NCI-H446 (cell line): ENCODE measurements around the gene SPDYE6.
A peak's percentile ranks its signal among the peaks of the same experiment; 100 is the strongest.
"Not testable (repeated sequence)": the region's sequence is repeated elsewhere in the genome, so short reads cannot be mapped to it uniquely, and the experiment has no call there.

Source experiments
- DNase-seq, 2 experiments: peaks; one replicate each; lab custom pipeline; 2025; lab: John Stamatoyannopoulos, UW

Gene SPDYE6

DNA sequence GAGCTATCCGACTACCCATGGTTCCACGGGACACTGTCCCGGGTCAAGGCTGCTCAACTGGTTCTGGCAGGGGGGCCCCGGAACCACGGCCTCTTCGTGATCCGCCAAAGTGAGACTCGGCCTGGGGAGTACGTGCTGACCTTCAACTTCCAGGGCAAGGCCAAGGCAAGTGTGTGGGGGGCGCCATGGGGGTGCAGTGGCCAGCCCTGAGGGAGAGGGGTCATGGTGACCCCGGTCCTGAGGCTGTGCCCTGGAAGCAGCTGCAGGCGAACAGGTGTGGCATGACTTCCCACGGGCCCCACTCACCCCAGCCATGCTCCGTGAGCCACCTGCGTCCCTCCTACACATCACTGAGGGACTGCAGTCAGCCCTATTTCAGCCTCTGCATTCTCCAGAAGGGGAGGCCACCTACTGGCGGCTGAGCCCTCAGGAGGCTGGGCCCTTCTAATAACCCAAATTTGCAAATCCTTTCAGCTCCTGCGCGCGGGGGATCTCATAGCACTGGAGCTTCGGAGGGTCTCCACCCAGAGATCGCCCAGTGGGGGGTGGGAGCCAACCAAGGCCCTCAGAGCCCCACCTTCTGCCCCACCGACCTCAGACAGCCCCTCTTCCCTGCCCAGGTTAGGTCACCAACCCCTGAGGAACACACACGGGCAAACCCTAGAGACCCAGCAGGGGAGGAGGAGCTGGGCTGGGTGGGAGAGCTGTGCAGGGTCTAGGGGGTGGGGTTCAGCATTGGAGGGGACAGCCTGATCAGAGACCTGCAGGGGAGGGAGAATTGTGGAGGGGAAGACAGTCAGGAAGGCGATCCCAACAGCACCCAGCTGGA lies 38.8 kb downstream of the SPDYE6 start:
- no peak for DNase-seq

DNA sequence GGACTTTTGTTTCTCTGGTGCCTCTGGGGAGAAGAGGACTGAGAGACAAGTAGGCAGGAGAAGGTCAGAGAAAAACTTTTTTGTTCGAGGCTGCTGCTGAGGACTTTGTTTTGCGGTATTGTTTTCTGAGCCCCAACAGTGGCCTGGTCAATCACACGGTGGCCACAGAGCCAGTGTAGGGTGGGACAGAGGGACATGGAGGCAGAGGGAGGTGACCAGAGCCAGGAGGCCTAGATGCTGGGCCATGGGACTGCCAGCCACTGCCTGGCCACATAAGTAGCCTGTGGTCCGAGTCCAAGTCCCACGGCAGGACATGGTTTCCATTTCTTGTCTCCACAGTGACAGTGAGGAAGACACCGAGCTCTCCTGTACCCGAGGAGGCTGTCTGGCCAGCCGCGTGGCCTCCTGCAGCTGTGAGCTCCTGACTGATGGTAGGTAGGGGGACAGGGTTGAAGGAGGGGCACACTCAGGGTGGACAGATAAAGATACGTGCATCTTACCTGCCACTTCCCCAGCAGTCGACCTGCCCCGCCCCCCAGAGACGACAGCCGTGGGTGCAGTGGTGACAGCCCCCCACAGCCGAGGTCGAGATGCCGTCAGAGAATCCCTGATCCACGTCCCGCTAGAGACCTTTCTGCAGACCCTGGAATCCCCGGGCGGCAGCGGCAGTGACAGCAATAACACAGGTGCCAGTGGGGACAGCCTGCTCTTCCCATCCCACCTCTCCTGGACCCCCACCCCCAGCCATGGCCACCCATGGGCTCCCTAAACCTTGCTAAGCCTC lies 42.1 kb downstream of the SPDYE6 start:
- DNase-seq, result no peak

DNA sequence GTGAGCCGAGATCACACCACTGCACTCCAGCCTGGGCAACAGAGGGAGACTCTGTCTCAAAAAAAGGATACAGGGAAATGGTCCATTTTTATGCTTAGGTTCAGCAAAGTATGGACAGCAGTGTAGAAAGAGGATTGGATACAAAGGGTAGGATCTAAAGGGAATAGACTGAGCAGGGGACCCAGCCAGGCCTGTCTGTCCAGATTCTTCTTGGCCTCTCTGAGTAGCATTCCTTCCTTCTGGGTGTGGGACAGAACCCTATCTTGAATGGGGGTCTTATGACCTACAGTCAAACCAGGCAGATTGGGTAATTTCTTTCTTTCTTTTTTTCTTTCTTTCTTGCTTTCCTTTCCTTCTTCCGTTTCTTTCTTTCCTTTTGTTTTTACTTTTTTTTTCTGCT lies 43.9 kb downstream of the SPDYE6 start:
- no peak for DNase-seq

DNA sequence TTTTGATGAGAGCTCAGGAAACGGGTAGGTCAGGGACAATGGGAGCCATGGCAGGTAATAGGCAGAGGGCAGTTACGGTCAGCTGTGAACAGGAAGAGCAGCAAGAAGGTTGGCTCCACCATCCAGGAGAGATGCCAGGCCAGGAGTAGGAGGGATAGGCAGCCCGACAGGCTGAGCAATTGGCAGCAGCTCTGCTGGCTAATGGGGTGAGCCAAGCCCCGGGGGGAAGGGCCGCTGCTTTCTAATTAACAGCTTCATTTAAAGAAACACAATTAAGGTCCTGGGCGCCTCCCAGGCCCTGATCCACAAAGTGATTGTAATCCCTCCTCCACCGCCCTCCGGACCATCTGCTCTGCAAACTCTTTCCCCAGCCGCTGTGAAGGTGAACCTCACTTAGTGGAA lies 45.8 kb downstream of the SPDYE6 start:
- peak in 1 of 2 experiments; percentile 51 for DNase-seq

DNA sequence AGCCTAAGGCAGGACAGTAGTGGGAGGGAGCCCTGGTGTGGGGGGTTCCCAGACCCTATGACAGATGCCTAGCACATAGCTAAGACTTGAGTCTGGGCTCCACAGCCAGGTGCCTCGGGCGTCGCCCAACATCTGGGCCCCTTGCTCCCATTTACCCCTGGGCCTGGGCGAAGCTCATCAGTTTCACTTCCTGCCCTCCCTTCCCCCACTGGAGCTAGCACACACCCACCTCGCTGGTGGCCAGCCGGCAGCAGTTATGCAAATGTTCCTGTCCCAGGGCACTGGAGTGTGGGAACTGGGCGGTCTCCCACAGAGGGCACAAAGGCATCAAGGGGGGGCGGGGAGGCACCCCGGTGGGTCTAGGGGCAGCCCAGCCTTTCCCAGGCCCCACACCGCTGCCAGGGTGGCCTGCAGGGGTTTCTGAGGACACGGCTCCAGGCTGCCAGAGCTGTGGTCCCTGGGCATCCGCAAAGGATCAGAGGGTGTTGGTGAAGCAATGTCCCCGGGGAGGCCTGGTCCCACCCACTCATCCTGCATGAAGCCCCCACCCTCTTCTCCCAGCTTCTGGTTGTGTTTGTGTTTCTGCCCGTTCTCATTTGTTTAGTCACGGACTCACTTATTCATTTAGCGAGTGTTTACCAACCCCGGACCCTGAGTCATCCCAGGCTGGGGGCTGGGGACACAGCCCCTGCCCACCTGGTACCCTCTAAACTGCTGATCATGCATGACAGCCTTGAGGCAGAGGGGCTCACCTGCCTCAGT lies 49.1 kb downstream of the SPDYE6 start:
- no peak for DNase-seq

DNA sequence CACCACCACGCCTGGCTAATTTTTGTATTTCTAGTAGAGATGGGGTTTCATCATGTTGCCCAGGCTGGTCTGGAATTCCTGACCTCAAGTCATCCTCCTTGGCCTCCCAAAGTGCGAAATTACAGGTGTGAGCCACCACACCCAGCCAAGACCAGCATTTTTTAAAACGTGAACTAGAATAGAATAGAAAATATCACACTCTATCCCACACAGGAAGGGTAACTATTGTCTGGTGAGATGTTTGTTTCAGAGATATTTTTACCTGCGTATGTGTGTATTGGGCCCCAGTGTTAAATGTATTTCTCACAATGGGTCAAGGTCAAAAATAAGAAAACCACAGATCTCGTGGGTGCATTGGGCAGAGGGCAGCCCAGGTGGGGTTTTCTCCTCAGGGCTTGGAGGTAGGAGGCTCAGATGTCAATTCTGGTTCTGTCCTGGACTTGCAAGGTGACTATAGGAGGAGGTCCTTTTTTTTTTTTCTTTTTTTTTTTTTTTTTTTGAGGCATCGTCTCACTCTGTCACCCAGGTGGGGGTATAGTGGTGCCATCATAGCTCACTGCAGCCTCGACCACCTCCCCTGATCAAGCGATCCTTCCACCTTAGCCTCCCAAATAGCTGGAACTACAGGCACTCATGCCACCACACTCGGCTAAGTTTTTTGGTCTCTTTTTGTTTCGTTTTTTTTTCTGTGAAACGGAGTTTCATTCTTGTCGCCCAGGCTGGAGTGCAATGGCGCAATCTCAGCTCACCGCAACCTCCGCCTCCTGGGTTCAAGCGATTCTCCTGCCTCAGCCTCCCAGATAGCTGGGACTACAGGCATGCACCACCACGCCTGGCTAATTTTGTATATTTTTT lies 50.6 kb downstream of the SPDYE6 start:
- DNase-seq, result no peak

DNA sequence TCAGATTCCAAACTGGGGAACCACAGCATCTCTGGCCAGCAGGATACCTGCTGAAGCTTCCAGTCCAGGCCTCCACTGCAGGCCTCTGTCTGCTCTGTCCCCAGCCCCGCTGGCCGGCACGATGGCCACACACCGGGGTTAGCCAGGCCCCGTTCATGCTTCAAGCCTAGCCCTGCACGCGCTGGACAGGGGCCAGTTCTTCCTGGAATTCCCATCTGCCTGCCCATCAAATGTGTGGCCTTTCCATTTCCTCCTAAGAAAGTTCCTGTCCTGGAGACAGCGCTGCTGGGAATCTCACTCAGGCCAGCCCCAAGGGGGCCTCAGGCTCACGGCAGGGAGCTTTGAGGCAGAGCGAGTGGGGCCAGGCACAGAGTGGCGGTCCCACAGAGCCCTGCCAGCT lies 51.6 kb downstream of the SPDYE6 start:
- no peak for DNase-seq

DNA sequence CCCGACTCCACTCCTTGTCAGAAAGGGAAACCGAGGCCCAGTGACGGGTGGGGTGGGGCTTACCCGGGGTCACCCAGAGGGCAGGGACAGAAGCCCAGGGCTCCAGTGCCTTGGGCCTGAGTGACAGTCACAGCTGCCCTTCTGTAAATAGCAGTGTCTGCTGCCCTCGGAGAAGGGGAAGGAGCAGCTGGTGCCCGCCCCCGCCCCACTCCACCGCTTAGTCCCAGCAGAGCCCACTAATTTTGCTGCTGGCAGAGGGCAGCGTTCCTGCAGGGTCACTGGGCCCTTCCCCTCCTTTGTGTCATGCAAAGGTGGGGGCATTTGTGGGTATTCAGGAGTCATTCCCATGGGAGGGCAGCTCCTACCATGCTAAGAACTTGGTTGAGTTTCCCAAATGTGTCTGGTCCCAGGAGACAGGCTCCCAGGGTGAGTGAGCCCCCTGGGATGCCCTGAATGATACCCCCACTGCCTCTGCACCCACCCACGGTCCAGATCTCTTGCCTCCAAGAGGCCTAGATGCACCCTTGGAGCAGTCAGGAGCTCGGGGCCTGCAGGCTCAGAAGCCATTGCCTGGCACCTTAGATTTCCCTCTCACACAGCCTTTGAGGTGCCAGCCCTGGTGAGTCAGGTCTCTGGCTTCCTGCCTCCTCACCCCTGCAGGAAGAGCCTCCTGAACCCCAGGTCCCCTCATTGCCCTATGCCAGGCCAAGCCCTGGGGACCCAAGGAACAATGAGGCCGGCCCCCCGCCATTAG lies 52.4 kb downstream of the SPDYE6 start:
- no peak for DNase-seq

DNA sequence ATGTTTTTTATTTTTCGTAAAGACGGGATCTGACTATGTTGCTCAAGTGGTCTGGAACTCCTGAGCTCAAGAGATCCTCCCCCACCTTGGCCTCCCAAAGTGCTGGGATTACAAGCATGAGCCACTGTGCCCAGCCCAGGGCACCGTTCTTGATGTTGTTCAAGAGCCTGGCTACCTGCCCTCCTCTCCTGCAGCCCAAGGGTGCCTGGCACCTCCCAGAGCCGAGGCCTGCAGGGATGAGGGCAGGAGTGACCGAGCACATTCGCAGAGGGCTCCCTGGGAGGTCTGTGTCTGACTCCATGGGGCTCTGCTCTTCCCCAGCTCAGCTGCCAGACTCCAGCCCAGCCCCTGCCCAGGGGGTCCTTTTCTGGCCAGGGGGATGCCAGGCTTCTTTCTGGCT lies 54.2 kb downstream of the SPDYE6 start:
- no peak for DNase-seq

DNA sequence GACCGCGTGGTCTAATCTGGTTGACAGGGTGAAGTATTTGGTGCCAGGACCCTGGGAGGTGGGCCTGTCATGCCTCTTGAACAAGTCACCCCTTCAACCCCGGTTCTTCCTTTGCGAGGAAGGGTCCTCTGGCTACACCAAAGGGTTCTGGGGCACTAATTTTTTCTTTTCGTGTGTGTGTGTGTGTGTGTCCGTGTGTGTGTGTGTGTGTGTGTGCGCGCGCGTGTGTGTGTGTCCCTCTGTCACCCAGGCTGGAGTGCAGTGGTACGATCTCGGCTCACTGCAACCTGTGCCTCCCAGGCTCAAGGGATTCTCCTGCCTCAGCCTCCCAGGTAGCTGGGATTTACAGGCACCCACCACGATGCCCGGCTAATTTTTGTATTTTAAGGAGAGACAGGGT lies 54.9 kb downstream of the SPDYE6 start:
- DNase-seq, result not testable (repeated sequence)

DNA sequence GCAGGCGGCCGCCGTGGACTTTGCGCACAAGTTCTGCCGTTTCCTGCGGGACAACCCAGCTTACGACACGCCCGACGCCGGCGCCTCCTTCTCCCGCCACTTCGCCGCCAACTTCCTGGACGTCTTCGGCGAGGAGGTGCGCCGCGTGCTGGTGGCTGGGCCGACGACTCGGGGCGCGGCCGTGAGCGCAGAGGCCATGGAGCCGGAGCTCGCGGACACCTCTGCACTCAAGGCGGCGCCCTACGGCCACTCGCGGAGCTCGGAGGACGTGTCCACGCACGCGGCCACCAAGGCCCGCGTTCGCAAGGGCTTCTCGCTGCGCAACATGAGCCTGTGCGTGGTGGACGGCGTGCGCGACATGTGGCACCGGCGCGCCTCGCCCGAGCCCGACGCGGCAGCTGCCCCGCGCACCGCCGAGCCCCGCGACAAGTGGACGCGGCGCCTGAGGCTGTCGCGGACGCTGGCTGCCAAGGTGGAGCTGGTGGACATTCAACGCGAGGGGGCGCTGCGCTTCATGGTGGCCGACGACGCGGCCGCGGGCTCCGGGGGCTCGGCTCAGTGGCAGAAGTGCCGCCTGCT lies 55.5 kb downstream of the SPDYE6 start:
- no peak for DNase-seq

DNA sequence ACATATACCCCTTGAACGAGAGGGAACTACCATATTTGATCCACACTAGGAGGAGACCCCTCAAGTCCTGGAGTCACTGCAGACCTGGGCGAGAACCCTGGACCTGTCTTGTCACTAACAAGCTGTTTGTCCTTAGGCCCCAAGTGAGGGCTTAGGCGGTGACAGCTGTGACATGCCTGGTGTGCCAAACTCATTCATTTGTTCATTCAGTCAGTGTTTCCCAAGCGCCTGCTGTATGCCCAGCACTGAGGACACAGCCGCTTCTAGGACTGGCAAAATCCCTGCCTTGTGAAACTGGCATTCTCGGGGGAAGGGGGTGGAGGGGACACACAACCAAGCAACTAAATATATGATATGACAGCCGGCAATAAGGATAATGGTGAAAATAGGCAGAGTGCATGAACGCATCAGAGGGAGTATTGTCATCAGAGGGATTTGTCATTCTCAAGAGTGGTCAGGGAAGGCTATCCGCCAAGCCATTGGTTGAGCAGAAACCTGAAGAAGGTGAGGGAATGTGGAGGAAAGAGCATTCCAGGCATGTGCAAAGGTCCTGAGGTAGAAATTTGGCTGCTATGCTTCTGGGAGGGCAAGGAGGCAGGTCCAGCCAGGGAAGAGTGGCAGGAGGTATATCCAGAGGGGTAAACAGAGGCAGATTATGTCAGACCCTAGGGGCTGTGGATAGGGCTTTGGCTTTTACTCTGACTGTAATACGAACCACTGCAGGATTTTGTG lies 58.6 kb downstream of the SPDYE6 start:
- DNase-seq, result no peak

DNA sequence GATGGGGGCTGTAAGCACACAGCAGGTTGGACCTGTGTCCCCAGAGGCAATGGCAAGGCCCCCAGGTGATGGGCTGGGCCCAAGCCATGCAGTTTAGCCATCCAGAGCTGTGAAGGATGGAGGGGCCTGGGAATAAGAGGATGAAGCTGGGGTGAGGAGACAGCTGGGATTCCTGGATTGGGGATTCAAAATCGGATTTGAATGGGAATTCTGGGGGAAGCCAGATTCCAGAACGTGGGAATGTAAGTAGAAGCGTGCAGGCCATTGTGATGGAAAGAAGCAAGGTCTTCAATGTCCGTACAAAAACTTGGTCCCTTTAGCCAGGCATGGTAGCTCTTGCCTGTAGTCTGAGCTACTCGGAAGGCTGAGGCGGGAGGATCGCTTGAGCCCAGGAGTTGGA lies 59.7 kb downstream of the SPDYE6 start:
- DNase-seq, result no peak

DNA sequence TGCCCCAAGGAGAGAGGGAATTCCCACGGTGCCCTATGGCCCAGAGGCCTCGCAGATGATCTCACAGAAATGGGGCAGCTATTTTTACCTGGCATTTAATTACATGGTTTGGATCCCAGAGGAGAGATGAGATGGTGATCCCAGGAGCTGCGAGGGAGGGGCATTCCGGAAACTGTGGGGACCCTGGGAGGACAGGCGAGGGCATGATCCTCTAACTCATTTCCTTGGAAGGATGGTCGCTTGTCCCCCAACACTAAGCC lies 60.1 kb downstream of the SPDYE6 start:
- no peak for DNase-seq
